Astrocyte (in vitro differentiated cells and primary cell): ENCODE results near the gene RNF223.

Experiments
- CTCF ChIP-seq: IDR thresholded peaks from 2 replicates; pipeline ENCODE4 v1.5.1; 2011; ENCODE audit warnings: low read depth, mild to moderate bottlenecking, inconsistent platforms, low read length, moderate library complexity; ENCODE audit not compliant: insufficient read depth
- EZH2 ChIP-seq: IDR thresholded peaks from 2 replicates; pipeline ENCODE4 v1.6.1; 2012; ENCODE audit warnings: mild to moderate bottlenecking, low read length, inconsistent platforms; ENCODE audit not compliant: insufficient read depth

GRCh38 chr1:1046243-1046642 is 27.9 kb downstream of the RNF223 start:
- no peak for TF ChIP-seq CTCF
- no peak for TF ChIP-seq EZH2
